Panc1 (cell line): ENCODE measurements around the gene VWA5B1. TPM values are rescaled to one million over a fixed set of nuclear protein-coding genes. Genes with fewer than 3 reads are reported as not detected.

Source experiments
- ATAC-seq: fragments of 200-7000 bp; cut with Tn5 transposase; 2 replicates; pipeline ENCODE4 v1.9.1; 2020; ENCODE audit warnings: mild to moderate bottlenecking, moderate library complexity
- BruUV-seq: library from RNA; stranded (reverse); fragments of 400-500 nt; replicated peaks from 2 replicates; lab custom pipeline; 2021; lab: Mats Ljungman, UMichigan
- CTCF ChIA-PET: fragments of 300-600 bp; sonication (Branson Sonifier 250); formaldehyde crosslinking; loops from one replicate; lab custom pipeline; 2022; ENCODE audit warnings: antibody characterized with exemption; lab: Charles Lee
- POLR2A ChIA-PET: fragments of 300-600 bp; sonication (Branson Sonifier 250); formaldehyde crosslinking; loops from one replicate; lab custom pipeline; 2022; ENCODE audit warnings: antibody characterized with exemption; lab: Charles Lee
- DNase-seq: peaks from one replicate; pipeline ENCODE4 v3.0.0-alpha.2; 2010; ENCODE audit warnings: low read depth, low spot score
- H3K27ac ChIP-seq: 2 replicates; pipeline ENCODE4 v1.5.1; 2011; ENCODE audit warnings: mild to moderate bottlenecking, low read length, inconsistent platforms
- H3K27me3 ChIP-seq: fragments of 200-500 bp; sonication (Bioruptor generic); 2 replicates; pipeline ENCODE4 v1.6.0; 2014; ENCODE audit warnings: low read length, inconsistent platforms; ENCODE audit not compliant: control insufficient read depth, insufficient read depth
- H3K36me3 ChIP-seq: fragments of 200-500 bp; sonication (Bioruptor generic); 2 replicates; pipeline ENCODE4 v1.5.1; 2014; ENCODE audit warnings: inconsistent platforms, mild to moderate bottlenecking, low read length, moderate library complexity; ENCODE audit not compliant: control insufficient read depth, insufficient read depth
- H3K4me1 ChIP-seq: 2 replicates; pipeline ENCODE4 v1.5.1; 2011; ENCODE audit warnings: inconsistent platforms, mild to moderate bottlenecking, low read length, moderate library complexity; ENCODE audit not compliant: control insufficient read depth, insufficient read depth
- H3K4me3 ChIP-seq, 2 experiments: 2 replicates each; pipeline ENCODE4 v1.5.1; 2011 to 2012; ENCODE audit warnings: low read depth in 2 of 2, low read length in 2 of 2, mild to moderate bottlenecking in 2 of 2, inconsistent platforms in 1 of 2, moderate library complexity in 1 of 2
- H3K9me3 ChIP-seq: fragments of 200-500 bp; sonication (Bioruptor generic); 2 replicates; pipeline ENCODE4 v1.5.1; 2014; ENCODE audit warnings: low read depth, mild to moderate bottlenecking, inconsistent platforms, low read length, moderate library complexity; ENCODE audit not compliant: control insufficient read depth, insufficient read depth
- POLR2AphosphoS5 ChIP-seq: IDR thresholded peaks from 2 replicates; pipeline ENCODE4 v1.6.1; 2012; ENCODE audit warnings: mild to moderate bottlenecking, low read depth, low read length, moderate library complexity
- REST ChIP-seq, 2 experiments: IDR thresholded peaks; 2 replicates each; pipeline ENCODE4 v1.6.1; 2011 to 2012; ENCODE audit warnings: low read depth in 2 of 2, control low read depth in 1 of 2, low read length in 1 of 2, mild to moderate bottlenecking in 1 of 2, moderate library complexity in 1 of 2; ENCODE audit not compliant: insufficient read depth in 1 of 2
- SIN3A ChIP-seq: IDR thresholded peaks from 2 replicates; pipeline ENCODE4 v1.6.1; 2012; ENCODE audit warnings: low read depth, mild to moderate bottlenecking, low read length, moderate library complexity, borderline replicate concordance; ENCODE audit not compliant: insufficient read depth
- TCF7L2 ChIP-seq: IDR thresholded peaks from 2 replicates; pipeline ENCODE4 v1.6.1; 2011; ENCODE audit warnings: mild to moderate bottlenecking, low read depth, low read length, inconsistent platforms
- in situ Hi-C: cut with HindIII; loops from 2 replicates; pipeline ENCODE4 v1.10.0; 2016; ENCODE audit warnings: low sequenced_read_pairs, low pct_unique_long_range_greater_than_20kb
- intact Hi-C: fragments of 100-400 bp; cut with micrococcal nuclease; formaldehyde crosslinking; loops from one replicate; pipeline ENCODE4 v1.10.0; 2022; ENCODE audit not compliant: unreplicated experiment
- total RNA-seq: library from RNA; stranded (reverse); gene quantifications from one replicate; pipeline ENCODE4 v1.2.1, GENCODE V29; 2021; ENCODE audit not compliant: unreplicated experiment
- TF ChIP-seq, protein P1 (sequence below): fragments of 450-650 bp; IDR thresholded peaks from 2 replicates; pipeline ENCODE4 v1.5.1; 2017; ENCODE audit warnings: mild to moderate bottlenecking

VWA5B1 gene
- total RNA-seq, 1 experiment from 2014 or later: not detected

DNA sequence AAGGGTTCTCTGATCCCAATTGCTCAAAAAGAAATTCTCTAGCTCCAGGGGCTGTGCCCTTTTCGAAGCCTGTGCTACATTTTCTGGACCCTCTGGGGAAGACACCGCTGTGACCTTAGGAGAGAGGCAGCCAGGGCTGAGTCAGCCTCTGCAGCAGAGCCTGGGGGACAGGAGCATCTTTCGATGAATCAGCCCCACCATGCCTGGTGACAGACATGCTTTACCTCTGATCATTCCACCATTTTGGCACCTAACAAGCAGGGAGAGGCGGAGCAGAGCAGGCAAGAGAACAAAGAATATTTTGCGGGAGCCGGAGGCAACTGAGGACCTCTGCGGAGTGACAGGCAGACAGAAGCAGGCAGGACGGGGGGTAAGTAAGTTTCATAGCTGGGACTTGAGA, 84.9 kb downstream of the VWA5B1 start:
- DNase-seq: no peak
- no peak overlapping the region for H3K27ac ChIP-seq
- no peak overlapping the region for H3K4me3 ChIP-seq
- ATAC-seq: no peak
- ChIA-PET CTCF (no interaction called here), POLR2A (no interaction called here)
- intact Hi-C loops: loop anchor here (5.0 kb wide), 1 partner anchor 117 kb away; no protein-coding TSS in a partner anchor
- TF ChIP-seq SIN3A: no peak
- TF ChIP-seq TCF7L2: no peak
- TF ChIP-seq, protein P1, sequence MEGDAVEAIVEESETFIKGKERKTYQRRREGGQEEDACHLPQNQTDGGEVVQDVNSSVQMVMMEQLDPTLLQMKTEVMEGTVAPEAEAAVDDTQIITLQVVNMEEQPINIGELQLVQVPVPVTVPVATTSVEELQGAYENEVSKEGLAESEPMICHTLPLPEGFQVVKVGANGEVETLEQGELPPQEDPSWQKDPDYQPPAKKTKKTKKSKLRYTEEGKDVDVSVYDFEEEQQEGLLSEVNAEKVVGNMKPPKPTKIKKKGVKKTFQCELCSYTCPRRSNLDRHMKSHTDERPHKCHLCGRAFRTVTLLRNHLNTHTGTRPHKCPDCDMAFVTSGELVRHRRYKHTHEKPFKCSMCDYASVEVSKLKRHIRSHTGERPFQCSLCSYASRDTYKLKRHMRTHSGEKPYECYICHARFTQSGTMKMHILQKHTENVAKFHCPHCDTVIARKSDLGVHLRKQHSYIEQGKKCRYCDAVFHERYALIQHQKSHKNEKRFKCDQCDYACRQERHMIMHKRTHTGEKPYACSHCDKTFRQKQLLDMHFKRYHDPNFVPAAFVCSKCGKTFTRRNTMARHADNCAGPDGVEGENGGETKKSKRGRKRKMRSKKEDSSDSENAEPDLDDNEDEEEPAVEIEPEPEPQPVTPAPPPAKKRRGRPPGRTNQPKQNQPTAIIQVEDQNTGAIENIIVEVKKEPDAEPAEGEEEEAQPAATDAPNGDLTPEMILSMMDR: no peak
- TF ChIP-seq REST (IDR thresholded peaks at IDR 0.05; ENCODE audit: insufficient read depth in 1 of 2, low read depth in 2 of 2, low read length in 1 of 2): no peak
- TF ChIP-seq POLR2AphosphoS5: no peak
- H3K27me3 ChIP-seq: peaks cover 3% of the 10 kb centered on the region
- H3K9me3 ChIP-seq: no peaks in the 10 kb centered on the region
- in situ Hi-C loops: no loop called here
- no peaks in the 10 kb centered on the region for H3K4me1 ChIP-seq
- no TSS peak for BruUV-seq
- H3K36me3 ChIP-seq: no peaks in the 10 kb centered on the region

DNA sequence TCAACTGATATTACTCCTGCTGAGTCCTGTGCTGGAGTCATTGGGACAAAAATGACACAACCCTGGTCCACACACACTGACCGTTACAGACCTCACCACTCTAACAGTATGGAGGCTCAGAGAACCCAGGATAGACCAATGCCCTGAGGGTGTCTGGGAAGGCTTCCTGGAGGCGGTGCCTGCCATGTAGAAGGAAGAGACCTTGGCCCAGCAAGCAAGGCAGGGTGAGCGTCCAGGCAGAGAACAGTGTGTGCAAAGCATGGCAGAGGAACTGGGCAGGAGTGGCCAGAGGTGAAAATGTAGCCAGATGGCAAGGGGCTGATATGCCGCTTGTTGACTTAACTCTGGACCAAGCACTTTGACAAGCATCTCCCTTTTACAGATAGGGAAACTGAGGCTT, 85.5 kb downstream of the VWA5B1 start:
- no peak for TF ChIP-seq REST (IDR thresholded peaks at IDR 0.05; ENCODE audit: insufficient read depth in 1 of 2, low read depth in 2 of 2, low read length in 1 of 2)
- no peak for TF ChIP-seq SIN3A
- no peak for TF ChIP-seq TCF7L2
- TF ChIP-seq, protein P1: no peak
- TF ChIP-seq POLR2AphosphoS5: no peak
- Histone ChIP-seq H3K36me3 (no peaks in the 10 kb centered on the region), H3K4me1 (no peaks in the 10 kb centered on the region), H3K4me3 (no peak overlapping the region), H3K27ac (no peak overlapping the region), H3K9me3 (no peaks in the 10 kb centered on the region), H3K27me3 (peaks cover 3% of the 10 kb centered on the region)
- intact Hi-C loops: loop anchor here (5.0 kb wide), 1 partner anchor 116 kb away; no protein-coding TSS in a partner anchor
- in situ Hi-C loops: no loop called here
- ChIA-PET POLR2A (no interaction called here), CTCF (no interaction called here)
- no peak for DNase-seq
- BruUV-seq: no TSS peak
- no peak for ATAC-seq
